DMS79 treated with DMSO at 0.1 percent for 48 hours (cell line): Measurements from ENCODE around the gene FAM50B.

ENCODE experiments used
- DNase-seq: peaks from one replicate; lab custom pipeline; 2025; lab: John Stamatoyannopoulos, UW

FAM50B gene

GRCh38 chr6:3894590-3895311 is 45.6 kb downstream of the FAM50B start:
- DNase-seq, result no peak

- DNase-seq, result no peak
These were observed 46.1 kb downstream of the FAM50B start for GRCh38 chr6:3895312-3895653.

GRCh38 chr6:3895805-3896204 is 46.6 kb downstream of the FAM50B start:
- DNase-seq, result no peak

GRCh38 chr6:3898265-3898994 is 49.3 kb downstream of the FAM50B start:
- DNase-seq, result no peak

- no peak for DNase-seq
These were observed 49.9 kb downstream of the FAM50B start for GRCh38 chr6:3899061-3899460.

- DNase-seq, result no peak
These were observed 50.8 kb downstream of the FAM50B start for GRCh38 chr6:3899970-3900439.
